NCI-H2227 (cell line): ENCODE results near the gene ATP5F1E.

Experiments
- DNase-seq: peaks from one replicate; lab custom pipeline; 2025; ENCODE audit not compliant: unreplicated experiment; lab: John Stamatoyannopoulos, UW

The ATP5F1E gene

DNA sequence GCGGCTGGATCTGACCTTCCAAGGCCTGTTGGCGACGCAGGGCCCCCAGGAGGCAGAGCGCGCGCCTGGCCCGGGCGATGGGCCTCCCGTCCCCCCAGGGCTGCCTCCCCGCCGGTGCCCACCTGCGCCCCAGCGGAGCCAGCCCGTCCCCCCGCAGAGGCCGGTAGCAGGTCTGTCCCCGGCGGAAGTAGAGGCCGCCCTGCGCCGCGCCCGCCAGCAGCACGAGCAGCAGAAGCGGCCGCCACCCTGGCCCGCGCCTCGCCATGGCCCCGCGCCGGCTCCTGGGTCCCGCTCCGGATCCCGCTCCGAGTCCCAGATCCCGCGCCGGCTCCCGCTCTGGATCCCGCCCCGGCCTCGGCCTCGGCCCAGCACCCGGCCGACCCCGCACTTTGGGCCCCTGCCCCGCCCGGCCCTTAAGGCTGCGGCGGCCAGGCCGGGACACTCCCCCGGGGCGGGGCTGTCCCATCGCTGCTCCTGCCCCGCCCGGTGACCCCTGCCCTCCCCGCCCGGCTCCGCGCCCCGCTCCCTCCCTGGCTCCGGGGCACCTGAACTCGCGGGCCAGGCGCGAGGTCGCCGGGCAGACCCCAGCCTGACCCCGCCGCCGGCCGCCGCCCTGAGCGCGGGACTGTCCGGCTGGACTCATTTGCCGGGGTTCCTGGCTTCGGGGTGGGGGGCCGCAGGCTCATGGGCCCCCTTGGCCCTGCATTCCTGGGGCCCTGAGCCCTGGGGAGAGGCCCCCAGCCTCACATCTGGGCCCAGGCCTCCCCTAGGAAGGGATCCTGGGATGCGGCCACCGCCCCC lies 25.1 kb downstream of the ATP5F1E start, which contains the start of gene CTSZ:
Gene CTSZ, minus strand, starts transcription at position 391 of the 801 bp plus-strand sequence. Its CDS starts 126 bp downstream, at position 265.
- DNase-seq: no peak

DNA sequence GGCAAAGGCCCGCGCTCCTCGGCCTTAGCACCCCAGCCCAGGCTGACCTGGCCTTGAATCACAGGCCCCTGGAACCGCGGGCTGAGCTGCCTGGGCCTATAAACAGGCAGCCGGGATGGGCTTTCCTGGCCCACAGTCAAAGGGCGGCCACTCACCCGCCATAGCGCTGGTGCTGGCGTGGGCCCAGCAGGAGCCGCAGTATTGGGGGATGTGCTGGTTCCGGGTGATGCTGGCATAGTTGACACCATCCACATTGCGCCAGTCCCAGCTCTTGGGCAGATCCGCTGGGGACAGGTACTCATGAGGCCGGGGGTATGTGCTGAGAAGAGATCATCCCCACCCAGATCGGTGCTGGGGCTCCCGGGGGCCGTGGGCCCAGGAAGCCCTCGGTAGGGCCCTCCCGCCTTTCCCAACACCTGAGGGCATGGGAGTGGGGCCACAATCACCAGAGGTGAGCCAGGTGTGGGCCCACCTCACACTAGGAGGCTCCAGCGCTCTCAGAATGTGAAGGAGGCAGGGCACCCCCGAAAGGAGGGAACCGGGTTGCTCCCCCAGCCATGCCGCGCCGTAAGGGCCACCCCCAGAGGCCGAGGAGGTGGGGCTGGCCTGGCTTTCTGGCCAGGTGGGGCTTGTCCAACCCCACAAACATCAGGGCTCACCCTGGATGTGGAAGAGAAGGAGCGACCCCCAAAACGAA lies 25.8 kb downstream of the ATP5F1E start:
- DNase-seq: no peak

DNA sequence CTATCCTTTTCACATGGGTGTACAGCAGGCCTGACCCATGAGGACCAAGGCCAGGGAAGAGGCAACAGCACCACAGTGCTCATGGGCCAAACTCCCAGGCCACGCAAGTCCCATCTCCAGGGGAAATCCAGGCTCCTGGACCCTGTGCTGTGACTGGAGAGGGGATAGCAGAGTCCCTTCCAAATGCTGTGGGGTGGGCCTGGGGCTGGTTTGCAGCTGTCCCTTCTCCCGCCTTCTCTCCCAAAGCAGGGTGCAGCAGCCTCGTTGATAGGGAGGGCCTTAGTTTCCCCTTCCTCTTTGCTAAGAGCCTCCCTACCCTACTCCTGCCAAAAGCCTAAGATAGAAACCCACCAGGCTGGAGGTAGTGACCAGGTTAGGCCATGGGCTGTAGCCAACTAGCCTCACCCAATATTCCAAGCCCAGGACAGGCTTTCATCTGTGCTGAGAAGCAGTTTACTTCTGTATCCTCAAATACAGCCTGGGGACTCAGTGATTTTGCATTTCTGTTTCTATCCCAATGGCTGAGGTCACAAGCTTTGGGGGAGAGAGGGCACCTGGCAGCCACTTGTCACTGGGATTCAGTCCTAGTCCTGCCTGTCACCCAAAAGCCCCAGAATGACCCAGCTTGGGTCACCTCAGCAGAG lies 26.5 kb downstream of the ATP5F1E start:
- DNase-seq: no peak

DNA sequence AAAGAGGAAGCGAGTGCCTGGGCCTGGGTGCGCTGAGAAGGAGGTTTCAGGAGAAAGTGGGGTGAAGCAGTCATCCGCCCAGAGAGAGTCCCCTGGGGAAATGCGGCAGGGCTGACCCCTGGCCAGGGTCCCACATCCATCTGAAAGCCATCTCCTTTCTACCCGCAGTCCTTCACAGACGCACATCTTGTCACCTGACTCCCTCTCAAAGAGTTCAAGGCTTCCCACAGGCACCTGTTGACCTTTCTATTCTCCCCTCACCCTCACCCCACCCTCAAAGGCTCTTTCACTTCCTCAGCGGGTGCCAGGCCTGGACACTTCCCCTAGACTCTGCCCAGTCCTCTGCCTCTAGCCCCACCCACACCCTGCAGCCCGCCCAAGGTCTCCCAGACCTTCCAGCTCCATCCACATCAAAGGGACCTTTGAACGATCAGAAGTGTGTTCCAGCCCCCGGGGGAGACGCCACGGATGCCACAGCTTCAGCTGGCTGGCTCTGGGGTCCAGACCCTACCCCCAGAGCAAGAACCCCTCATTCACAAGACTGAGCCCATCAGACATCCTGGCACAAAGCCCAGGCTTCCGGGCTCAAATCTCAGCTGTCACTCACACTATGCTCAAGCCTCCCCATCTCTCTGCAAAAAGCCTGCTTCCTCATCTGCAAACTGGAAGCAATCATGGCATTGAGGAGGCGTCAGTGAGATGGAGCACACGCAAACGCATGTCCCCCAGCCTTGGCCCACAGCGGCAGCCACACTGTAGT lies 27.2 kb downstream of the ATP5F1E start:
- DNase-seq: no peak

DNA sequence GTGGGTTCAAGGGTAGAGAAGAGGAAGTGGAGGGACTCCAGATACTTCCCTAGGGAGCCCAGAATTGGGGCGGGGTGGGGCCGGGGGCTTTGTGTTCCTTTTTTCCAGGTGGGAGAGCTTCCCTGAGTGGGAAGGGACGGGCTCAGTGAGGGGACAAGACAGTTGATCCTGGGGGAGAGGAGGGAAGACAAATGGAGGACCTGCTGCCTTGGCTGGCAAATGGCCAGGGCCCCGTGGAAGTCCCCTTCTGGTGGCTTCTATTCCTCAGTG lies 27.7 kb downstream of the ATP5F1E start:
- DNase-seq: no peak

DNA sequence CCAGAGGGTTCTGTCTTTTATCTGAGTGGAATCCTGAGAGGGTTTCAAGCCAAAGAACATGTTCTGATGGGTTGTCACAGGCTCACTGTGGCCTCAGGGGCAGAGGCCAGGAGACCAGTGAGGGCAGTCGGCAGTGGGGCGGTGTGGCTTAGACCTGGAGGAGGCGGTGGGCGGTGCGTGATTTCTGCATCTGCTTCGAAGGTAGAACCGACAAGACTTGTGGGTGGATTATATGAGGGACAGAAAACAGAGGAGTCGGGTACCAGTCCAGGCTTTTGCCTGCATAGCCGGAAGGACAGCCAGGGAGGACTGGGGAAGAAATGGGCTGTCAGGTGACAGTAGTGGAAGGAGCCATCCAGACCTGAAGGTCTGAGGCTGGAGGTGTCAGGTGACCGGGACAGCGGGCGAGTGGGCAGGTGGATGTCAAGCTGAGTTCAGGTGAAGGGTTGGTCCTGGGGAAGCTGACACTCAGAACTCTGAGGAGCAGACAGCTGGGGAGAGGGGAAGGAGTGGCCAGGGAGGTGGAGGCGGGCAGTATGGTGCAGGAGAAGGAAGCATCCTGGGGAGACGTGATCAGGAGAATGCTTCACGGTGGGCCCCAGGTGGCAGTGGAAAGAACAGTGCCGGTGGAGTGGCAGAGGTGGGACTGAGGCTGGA lies 28.2 kb downstream of the ATP5F1E start:
- DNase-seq: no peak

DNA sequence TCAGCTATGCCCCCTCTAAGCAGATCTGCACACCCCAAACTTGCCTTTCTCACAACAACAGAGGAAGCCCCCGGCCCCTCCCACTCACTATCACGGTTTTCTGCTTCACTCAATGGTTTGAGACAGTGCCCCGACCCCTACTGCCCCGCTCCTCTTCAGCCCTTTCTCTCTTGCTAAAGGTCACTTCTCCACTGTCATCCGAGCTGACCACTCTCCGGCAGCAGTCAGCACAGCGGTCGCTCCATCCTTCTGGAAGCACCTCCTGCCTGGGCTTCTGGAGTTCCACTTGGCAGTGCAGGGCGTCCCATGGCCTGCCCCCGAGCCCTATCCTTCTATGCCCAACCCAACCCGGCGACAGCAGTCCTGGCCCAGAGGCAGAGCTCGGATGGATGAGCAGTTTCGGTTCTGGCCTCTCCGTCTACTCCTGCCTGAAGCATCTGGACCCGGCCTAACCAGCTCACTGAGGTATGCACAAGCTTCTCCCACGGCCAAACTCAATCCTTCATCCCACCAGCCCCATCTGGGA lies 29.2 kb downstream of the ATP5F1E start:
- no peak for DNase-seq

DNA sequence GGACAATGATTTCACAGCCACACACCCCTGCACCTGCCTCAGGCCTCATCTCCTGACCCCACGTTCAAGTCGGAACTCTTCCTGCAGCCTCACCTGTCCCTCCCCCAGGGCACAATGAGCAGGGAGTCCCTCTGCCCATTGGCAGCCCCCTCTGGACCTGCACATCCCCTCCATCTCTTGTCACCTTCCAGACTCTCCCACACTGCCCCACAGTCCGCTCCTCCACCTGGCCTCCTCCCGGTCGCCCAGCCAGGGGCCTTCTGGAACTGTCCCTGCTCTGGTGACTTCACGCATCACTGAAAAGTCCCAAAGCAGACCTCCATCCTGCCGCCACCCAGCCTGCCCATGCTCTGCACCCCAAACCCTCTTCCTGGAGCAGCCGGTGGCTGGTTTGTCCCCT lies 29.7 kb downstream of the ATP5F1E start:
- no peak for DNase-seq

DNA sequence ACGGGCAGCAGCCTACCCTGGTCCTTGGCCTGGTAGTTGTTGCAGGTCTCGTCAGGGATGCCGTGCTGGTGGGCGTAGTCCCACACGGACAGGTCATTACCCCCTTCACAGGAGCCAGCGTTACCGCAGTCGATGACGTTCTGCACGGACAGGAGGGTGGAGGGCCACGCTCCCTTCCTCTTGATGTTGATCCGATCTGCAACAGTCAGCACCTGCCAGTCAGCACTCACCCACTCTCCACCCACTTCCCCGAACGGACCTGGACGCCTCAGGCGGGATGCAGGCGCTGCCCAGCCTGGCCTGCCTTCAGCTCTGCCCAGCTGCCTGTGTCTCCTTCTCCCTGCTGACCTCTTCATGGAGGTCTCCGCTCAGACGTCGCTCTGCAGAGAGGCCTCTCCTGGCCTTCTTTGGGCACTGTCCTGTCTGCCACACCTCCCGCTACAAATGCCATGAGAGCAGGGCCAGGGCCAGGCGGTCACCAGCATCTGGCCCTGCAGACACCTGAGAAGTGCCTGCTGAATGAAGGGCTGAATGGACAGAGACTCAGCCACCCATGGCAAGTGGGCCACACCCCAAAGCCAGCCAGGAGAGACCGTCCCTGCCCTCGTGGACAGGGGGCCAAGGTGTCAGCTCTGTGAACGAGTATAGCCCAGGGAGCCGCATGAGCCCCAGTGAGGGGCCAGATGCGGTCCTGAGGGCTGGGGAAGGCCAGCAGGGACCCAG lies 30.5 kb downstream of the ATP5F1E start:
- DNase-seq: no peak

DNA sequence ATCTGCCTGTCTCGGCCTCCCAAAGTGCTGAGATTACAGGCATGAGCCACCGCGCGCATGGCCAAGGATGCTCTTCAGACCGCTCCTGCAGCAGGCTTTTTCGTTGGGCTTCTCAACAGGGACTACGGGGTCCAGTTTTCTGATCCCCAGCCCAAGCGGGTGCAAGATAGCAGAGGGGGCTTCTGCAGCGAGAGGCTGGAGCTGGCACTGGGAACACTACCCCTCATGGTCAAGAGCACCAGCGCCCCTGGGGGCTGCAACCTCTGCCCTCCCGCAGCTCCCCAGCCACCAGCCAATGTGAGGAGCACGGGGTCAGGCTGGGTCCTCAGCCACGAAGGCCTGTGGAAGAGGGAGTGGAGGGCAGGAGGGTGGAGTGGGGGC lies 31.1 kb downstream of the ATP5F1E start:
- DNase-seq: no peak

DNA sequence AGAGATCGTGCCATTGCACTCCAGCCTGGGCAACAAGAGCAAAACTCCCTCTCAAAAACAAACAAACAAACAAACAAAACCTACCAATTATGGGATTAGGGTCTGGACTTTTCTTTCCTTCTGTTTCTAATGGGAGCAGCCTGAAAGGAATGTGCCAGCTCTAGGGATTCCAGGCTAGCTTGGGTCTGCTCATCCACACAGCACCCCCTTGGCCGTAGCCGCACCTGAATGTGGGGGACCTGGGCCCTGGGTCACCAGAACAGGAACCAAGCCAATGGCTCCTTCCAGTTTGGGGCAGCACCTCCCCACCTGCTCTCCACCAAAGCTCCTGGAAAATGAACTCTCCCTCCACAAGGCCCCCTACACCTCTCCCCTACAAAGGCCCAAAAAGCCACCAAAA lies 31.8 kb downstream of the ATP5F1E start:
- no peak for DNase-seq

DNA sequence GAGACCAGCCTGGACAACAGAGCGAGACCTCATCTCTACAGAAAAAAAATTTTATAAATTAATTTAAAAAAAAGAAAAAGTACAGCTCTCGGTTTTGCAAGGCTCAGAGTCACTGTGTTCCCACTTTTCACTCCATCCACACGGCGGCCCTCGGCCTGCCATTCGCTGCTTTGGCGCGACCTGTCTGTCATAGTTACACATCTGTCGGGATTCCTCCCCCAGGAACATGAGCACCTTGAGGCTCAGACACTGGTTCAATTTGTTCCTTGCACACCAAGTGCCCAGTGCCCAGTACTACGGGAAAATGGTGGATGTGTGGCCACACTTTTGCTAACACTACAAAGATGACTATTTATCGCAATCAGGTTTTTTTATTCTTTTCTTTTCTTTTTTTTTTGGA lies 33.5 kb downstream of the ATP5F1E start:
- no peak for DNase-seq

DNA sequence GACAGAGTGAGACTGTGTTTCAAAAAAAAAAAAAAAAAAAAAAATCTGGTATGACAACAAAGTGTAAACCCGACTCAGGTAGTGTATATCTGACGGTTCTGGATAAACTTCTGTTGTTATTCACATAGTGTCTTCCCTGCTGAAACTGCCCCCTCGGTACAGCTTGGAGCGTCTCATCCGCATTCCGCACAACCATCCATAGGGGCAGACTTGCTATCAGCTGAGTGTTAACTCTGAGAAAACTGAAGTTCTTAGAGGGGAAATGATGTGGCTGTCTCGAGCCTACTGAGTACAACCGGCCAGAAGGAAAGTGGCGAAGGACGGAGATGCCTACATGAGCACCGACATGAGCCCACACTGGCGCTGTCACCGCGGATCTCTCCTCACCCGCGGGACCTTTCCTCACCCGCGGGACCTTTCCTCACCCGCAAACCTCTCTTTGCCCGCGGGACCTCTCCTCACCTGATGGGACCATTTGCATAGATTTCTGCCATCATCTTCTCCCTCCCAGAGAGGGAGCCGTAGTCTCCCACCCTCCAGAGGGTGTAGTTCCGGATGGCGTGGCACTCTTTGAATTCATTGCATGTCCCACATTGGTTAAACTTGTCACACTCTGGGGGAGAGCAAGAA lies 34.9 kb downstream of the ATP5F1E start:
- DNase-seq: no peak

DNA sequence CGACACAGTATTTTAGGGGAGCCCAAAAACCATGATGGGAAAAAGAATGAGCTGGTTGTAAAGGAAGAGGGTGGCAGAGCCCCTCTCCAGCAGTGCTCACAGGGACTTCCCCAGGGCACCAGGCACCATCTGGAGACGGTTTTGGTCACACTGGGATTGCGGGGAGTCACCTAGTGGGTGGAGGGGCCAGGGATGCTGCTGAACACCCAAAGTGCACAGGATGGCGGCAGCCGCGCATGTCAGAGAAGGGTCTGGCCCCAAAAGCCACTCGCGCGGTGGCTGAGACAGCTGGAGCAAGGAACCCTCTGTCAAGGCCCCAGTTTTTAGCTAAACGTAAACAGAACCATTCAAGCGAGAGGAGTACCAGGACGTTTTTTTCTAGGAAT lies 35.9 kb downstream of the ATP5F1E start:
- DNase-seq: no peak

DNA sequence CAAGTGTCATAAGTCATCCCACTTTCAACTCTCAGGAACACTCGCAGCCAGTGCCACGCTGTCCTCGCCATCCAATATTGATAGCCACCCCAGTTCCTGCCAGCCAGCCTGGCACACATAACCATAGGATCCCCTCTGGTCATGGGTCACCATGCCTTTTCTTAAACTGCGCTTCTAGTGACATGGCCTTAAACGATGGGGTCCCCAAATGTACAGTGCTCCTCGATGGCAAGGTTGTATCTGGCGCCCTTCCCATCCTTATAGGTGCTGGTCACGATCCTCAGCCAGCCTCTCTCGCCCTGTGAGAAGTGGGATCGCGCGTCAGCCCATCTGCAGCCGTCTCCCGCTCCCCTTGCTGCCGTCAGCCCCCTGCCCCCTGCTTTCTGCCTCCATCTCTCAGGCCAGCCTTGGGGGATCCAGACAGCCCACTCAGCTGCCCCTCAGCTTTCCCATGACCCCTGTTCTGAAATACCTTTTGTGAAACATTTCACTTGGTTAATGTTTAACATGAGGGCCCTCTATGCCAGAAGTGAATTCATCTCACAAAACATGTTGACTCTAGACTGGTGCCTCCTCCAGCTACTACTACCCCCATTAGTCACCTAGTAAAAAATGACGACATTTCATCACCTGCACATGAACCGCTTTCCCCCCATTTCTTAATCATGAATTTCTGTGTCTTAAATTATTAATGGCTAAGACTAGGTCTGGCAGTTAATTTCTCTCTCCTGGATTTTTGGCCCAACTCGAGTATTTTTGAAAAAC lies 36.5 kb downstream of the ATP5F1E start:
- DNase-seq: no peak

DNA sequence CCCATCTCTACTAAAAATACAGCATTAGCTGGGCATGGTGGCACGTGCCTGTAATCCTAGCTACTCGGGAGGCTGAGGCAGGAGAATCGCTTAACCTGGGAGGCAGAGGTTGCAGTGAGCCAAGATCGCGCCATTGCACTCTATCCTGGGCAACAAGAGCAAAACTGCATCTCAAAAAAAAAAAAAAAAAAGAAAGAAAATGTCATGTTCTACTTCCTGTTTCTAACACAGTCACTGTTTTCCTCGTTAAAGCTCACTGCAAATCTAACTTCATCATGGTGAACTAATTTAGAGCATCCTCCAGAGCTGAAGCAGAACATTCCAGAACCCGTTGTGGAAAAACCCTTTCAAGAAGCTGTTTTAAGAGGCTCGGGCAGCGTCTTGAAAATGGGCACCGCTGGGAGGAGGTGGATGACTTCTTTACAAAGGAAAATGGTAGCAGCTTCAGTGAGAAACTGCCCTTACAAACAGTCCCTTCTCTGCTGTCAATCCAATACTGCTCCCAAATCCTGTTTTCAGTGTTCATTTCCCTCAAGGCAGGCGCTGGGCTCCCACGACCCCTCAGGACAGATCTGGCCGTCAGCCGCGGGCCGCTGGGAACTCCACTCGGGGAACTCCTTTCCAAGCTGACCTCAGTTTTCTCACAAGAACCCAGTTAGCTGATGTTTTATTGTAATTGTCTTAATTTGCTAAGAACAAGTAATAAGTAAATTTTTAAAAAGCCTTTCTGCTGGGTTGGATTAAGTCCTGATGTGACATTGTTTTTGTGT lies 37.6 kb downstream of the ATP5F1E start:
- no peak for DNase-seq

DNA sequence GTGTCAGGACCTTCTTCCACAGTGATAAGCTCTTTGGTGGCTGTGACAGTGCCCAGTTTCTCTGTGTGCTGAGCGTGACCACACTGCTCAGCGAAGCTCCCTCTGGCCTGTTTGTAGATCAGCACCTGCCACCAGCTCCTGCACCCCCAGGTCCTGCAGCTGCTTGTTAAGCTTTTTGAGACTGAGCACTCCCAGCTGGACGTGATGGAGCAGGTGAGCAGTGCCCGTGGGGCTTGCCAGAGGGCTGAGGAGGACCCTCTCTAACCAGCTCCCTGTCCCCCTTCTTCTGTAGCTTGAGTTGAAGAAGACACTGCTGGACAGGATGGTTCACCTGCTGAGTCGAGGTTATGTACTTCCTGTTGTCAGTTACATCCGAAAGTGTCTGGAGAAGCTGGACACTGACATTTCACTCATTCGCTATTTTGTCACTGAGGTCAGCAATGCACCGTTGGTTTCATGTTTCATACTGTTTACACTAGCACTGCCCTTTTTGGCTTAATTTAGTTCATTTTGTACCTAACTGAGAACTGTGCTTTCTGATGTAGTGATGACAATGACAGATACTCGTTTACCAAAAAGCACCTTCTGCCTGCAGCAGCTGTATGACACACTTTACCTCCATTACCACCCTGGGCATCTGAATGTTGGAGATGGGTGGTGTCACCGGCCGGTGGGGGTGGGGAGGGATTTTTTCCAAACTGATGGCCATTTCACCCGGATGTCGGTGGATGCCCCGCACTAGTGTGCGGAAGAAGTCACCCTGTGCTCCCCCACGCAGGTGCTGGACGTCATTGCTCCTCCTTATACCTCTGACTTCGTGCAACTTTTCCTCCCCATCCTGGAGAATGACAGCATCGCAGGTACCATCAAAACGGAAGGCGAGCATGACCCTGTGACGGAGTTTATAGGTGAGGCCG lies 38.5 kb downstream of the ATP5F1E start:
- DNase-seq: no peak
